Neutrophil (primary cell): ENCODE data around the gene TMTC2.

Source experiments
- H3K27ac ChIP-seq: fragments of 200-600 bp; sonication (generic); 2 replicates; pipeline ENCODE4 v1.5.1; 2016; ENCODE audit warnings: mild to moderate bottlenecking, moderate library complexity
- H3K27me3 ChIP-seq: fragments of 200-600 bp; sonication (generic); 2 replicates; pipeline ENCODE4 v1.6.0; 2016; ENCODE audit warnings: mild to moderate bottlenecking
- H3K36me3 ChIP-seq: fragments of 200-600 bp; sonication (generic); 2 replicates; pipeline ENCODE4 v1.5.1; 2017
- H3K4me1 ChIP-seq, 2 experiments: fragments of 200-600 bp in 1 of 2; sonication (generic) in 1 of 2; 1 replicate in 1 of 2; 2 replicates in 1 of 2; pipeline versions ENCODE4 v1.5.1 to v1.6.1; 2013 to 2016; ENCODE audit warnings: low read depth in 1 of 2, low read length in 1 of 2, mild to moderate bottlenecking in 1 of 2, moderate library complexity in 1 of 2; ENCODE audit not compliant: control insufficient read depth in 1 of 2, insufficient read depth in 1 of 2
- H3K4me3 ChIP-seq, 2 experiments: fragments of 200-600 bp in 1 of 2; sonication (generic) in 1 of 2; 1 replicate in 1 of 2; 2 replicates in 1 of 2; pipeline ENCODE4 v1.5.1; 2013 to 2016; ENCODE audit warnings: low read depth in 1 of 2, low read length in 1 of 2, mild to moderate bottlenecking in 1 of 2, moderate library complexity in 1 of 2
- H3K9me3 ChIP-seq: fragments of 200-600 bp; sonication (generic); 2 replicates; pipeline ENCODE4 v1.5.1; 2016
- TF ChIP-seq, protein P1 (sequence below): fragments of 200-600 bp; sonication (generic); IDR thresholded peaks from 2 replicates; pipeline ENCODE4 v1.5.1; 2016; ENCODE audit warnings: antibody characterized with exemption

Gene TMTC2

DNA sequence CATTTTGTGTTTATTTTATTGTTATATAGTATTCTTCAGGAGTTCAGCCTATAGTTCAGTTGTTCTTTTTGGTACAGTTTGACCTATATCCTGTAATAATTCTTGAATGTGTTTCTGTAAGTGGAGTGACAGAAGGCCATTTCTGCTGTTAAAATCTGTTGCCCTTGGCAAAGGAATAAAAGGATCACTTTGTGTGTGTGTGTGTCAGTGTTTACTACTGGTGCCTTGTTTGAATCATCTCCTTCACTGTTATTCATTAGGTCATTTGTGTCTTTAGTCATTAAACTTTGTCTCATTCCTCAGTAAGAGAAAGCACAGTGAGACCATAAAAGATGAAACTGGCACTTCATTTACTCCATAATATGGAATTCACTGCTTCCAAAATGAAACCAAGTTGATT is 130.7 kb downstream of the TMTC2 start:
- H3K4me3 ChIP-seq, result no peak overlapping the region

DNA sequence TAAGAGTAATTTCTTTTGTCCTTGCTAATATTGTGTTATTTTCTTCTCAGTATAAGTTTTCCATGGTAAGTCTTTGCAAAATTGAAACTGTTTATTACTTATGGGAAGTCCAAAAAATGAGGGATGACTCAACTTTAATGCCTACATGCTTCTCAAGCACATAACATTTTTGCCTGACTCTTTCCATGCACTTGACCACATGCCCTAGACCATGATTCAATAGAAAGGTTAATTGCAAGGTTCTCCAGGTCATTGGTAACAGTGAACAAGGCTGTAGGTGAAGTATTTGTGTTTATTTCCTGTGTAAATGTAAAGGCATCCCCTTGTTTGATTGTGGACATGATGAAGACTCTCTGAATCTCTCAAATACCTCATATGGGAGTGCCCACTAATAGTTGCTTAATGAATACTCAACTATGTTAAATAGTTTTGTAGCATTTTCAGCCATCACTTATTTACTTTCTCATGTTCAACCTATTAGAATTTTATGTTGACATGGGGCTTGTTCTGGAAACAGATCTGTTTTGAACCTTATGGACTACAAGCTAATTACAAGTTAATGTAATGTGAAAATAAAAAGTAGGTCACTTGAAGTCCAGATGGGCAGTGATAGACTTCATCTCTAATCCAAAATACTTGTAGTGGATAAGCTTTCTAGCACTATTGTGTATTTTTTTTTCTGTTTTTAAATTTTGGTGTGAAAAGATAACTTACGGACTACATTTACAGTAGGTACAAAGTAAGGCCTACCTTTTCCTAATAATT is 131.7 kb downstream of the TMTC2 start:
- TF ChIP-seq, protein P1, sequence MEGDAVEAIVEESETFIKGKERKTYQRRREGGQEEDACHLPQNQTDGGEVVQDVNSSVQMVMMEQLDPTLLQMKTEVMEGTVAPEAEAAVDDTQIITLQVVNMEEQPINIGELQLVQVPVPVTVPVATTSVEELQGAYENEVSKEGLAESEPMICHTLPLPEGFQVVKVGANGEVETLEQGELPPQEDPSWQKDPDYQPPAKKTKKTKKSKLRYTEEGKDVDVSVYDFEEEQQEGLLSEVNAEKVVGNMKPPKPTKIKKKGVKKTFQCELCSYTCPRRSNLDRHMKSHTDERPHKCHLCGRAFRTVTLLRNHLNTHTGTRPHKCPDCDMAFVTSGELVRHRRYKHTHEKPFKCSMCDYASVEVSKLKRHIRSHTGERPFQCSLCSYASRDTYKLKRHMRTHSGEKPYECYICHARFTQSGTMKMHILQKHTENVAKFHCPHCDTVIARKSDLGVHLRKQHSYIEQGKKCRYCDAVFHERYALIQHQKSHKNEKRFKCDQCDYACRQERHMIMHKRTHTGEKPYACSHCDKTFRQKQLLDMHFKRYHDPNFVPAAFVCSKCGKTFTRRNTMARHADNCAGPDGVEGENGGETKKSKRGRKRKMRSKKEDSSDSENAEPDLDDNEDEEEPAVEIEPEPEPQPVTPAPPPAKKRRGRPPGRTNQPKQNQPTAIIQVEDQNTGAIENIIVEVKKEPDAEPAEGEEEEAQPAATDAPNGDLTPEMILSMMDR, result no peak
- H3K9me3 ChIP-seq, result no peaks in the 10 kb centered on the region
- no peaks in the 10 kb centered on the region for H3K36me3 ChIP-seq
- H3K4me1 ChIP-seq, result no peaks in the 10 kb centered on the region
- no peaks in the 10 kb centered on the region for H3K27me3 ChIP-seq
- H3K4me3 ChIP-seq, result no peak overlapping the region
- no peak overlapping the region for H3K27ac ChIP-seq

More for the DNA sequence above, 130.7 kb downstream of the TMTC2 start:
- TF ChIP-seq, protein P1, result no peak
- Histone ChIP-seq H3K27me3 (no peaks in the 10 kb centered on the region), H3K9me3 (no peaks in the 10 kb centered on the region), H3K4me1 (no peaks in the 10 kb centered on the region), H3K27ac (no peak overlapping the region), H3K36me3 (no peaks in the 10 kb centered on the region)

DNA sequence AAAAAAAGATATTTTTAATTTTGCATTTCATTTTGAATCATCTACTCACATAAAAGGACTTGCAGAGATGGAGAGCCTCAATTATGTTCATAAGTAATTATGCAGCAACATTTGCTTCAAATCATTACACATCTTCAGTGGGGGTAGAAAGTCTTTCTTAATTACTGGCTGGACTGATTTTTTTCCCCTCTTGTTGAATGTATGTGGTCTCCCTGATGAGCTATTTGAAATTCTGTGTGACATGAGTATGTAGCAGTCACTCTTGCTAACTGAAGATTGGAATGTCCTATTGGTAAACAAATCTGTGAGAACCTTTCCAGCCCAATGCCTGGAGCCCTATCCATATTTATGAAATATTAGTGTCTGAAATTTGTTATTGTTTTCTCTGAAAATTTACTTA is 139.8 kb downstream of the TMTC2 start:
- TF ChIP-seq, protein P1, result no peak
- Histone ChIP-seq H3K36me3 (no peaks in the 10 kb centered on the region), H3K4me1 (peaks cover 0 to 5% of the 10 kb centered on the region in 2 experiments), H3K9me3 (no peaks in the 10 kb centered on the region), H3K27ac (no peak overlapping the region), H3K27me3 (no peaks in the 10 kb centered on the region), H3K4me3 (no peak overlapping the region)

DNA sequence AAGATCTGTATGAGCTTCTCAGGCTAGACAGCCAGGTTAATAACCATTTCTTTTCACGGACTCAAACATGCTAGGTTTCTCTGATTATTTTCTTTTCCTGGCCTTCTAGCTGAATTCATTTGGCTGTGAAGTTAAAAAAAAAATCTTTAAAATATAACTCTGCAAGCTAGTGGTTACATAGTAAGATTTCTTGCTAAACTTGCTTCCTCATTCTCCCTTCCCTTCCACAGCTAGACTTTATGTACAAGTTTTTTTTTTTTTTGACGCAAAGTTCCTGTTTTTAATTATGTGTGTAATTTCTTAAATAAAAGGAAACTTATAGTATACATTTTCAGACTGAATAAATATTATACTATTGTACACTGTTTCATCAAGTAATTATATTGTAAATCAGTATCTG is 145.4 kb downstream of the TMTC2 start:
- Histone ChIP-seq H3K9me3 (no peaks in the 10 kb centered on the region), H3K4me3 (peak overlapping the region in 1 of 2 experiments; percentile 8), H3K27me3 (no peaks in the 10 kb centered on the region), H3K4me1 (peaks cover 10 to 19% of the 10 kb centered on the region in 2 experiments), H3K27ac (peak overlapping the region; percentile 77), H3K36me3 (no peaks in the 10 kb centered on the region)
- TF ChIP-seq, protein P1, result no peak

DNA sequence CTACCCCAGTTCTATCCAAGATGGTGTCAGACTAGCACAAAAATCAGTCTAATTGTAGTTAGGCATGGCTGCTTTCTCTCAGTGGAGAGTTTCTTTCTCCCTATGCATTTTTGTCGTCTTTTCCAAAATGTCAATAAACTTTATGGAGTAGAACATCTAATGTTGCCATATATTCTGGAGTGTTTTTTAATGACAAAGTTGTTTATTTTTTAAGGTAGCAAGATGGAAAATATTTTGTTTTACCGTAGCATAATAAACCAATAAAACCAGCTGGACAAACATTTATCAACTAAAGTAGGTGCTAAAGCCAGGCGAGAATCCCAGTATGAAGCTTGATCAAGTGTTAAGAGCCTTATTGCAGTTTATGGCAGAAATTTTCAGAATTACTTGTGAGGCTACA is 146.3 kb downstream of the TMTC2 start:
- no peak overlapping the region for H3K27ac ChIP-seq
- H3K4me3 ChIP-seq, result no peak overlapping the region
- no peaks in the 10 kb centered on the region for H3K27me3 ChIP-seq
- peaks cover 10 to 19% of the 10 kb centered on the region in 2 experiments for H3K4me1 ChIP-seq
- H3K36me3 ChIP-seq, result no peaks in the 10 kb centered on the region
- H3K9me3 ChIP-seq, result no peaks in the 10 kb centered on the region
- TF ChIP-seq, protein P1, result no peak
